HG03095 (cell line): Measurements from ENCODE around the gene FAM50B.
A peak's percentile ranks its signal among the peaks of the same experiment; 100 is the strongest.

Experiments used
- ATAC-seq: cut with Tn5 transposase; IDR thresholded peaks from one replicate; pipeline ENCODE4 v1.9.1; 2021; ENCODE audit warnings: moderate library complexity; ENCODE audit not compliant: unreplicated experiment

Gene FAM50B

GRCh38 chr6:3848925-3849605 lies at the start of gene FAM50B:
FAM50B (plus strand) TSS chr6:3849373; CDS start chr6:3849812, 439 bp downstream.
- ATAC-seq: peak; percentile 88

GRCh38 chr6:3799719-3800118 lies 49.5 kb upstream of the FAM50B start:
- no peak for ATAC-seq

GRCh38 chr6:3800850-3801591 lies 48.2 kb upstream of the FAM50B start:
- ATAC-seq: no peak

- ATAC-seq: no peak
These were observed 47.2 kb upstream of the FAM50B start for GRCh38 chr6:3801960-3802359.

- no peak for ATAC-seq
These were observed 45.3 kb upstream of the FAM50B start for GRCh38 chr6:3803627-3804468.

- ATAC-seq: no peak
These were observed 44.2 kb upstream of the FAM50B start for GRCh38 chr6:3804964-3805363.

- no peak for ATAC-seq
These were observed 43.6 kb upstream of the FAM50B start for GRCh38 chr6:3805448-3806123.

GRCh38 chr6:3806169-3806922 lies 42.8 kb upstream of the FAM50B start:
- ATAC-seq: no peak

- no peak for ATAC-seq
These were observed 41.0 kb upstream of the FAM50B start for GRCh38 chr6:3808199-3808598.

- no peak for ATAC-seq
These were observed 40.2 kb upstream of the FAM50B start for GRCh38 chr6:3808759-3809514.

- ATAC-seq: no peak
These were observed 39.7 kb upstream of the FAM50B start for GRCh38 chr6:3809515-3809891.

- ATAC-seq: no peak
These were observed 39.2 kb upstream of the FAM50B start for GRCh38 chr6:3809982-3810381.

- ATAC-seq: no peak
These were observed 38.0 kb upstream of the FAM50B start for GRCh38 chr6:3811191-3811590.

GRCh38 chr6:3812596-3812995 lies 36.6 kb upstream of the FAM50B start:
- no peak for ATAC-seq

- peak; percentile 81 for ATAC-seq
These were observed 35.9 kb upstream of the FAM50B start for GRCh38 chr6:3813150-3813780.

GRCh38 chr6:3813918-3814317 lies 35.3 kb upstream of the FAM50B start:
- no peak for ATAC-seq

GRCh38 chr6:3814539-3814938 lies 34.6 kb upstream of the FAM50B start:
- ATAC-seq: no peak

- ATAC-seq: no peak
These were observed 32.9 kb upstream of the FAM50B start for GRCh38 chr6:3816251-3816650.
